Measurements from ENCODE around the gene KRT6A.
"Not testable (repeated sequence)": the region's sequence is repeated elsewhere in the genome, so short reads cannot be mapped to it uniquely, and the experiment has no call there.

KRT6A gene

GRCh38 chr12:52464897-52465296, 28.2 kb downstream of the KRT6A start:
- no peak for DNase-seq (ENCODE audit: low read depth, low spot score)

GRCh38 chr12:52461693-52462092, 31.4 kb downstream of the KRT6A start:
- DNase-seq (ENCODE audit: low read depth, low spot score) = no peak

- DNase-seq (ENCODE audit: low read depth, low spot score) = no peak
Measured at GRCh38 chr12:52458861-52459260, 34.2 kb downstream of the KRT6A start.

- DNase-seq (ENCODE audit: low read depth, low spot score) = no peak
Measured at GRCh38 chr12:52455821-52456220, 37.2 kb downstream of the KRT6A start.

- no peak for DNase-seq (ENCODE audit: low read depth, low spot score)
Measured at GRCh38 chr12:52454411-52455201, 38.5 kb downstream of the KRT6A start.

GRCh38 chr12:52452101-52452500, 41.0 kb downstream of the KRT6A start, which contains the start of gene KRT6B:
Gene KRT6B, minus strand, starts transcription at chr12:52452146. Its CDS starts 68 bp downstream, at chr12:52452078.
- no peak for DNase-seq (ENCODE audit: low read depth, low spot score)

- DNase-seq (ENCODE audit: low read depth, low spot score) = no peak
Measured at GRCh38 chr12:52448228-52448627, 44.8 kb downstream of the KRT6A start.

- DNase-seq (ENCODE audit: low read depth, low spot score) = not testable (repeated sequence)
Measured at GRCh38 chr12:52447196-52447595, 45.9 kb downstream of the KRT6A start.

GRCh38 chr12:52446367-52447045, 46.6 kb downstream of the KRT6A start:
- DNase-seq (ENCODE audit: low read depth, low spot score) = no peak

GRCh38 chr12:52445876-52446275, 47.2 kb downstream of the KRT6A start:
- DNase-seq (ENCODE audit: low read depth, low spot score) = no peak

GRCh38 chr12:52444647-52445595, 48.1 kb downstream of the KRT6A start:
- no peak for DNase-seq (ENCODE audit: low read depth, low spot score)

- DNase-seq (ENCODE audit: low read depth, low spot score) = no peak
Measured at GRCh38 chr12:52443966-52444365, 49.1 kb downstream of the KRT6A start.

GRCh38 chr12:52442600-52443061, 50.4 kb downstream of the KRT6A start:
- DNase-seq (ENCODE audit: low read depth, low spot score) = peak; percentile 64

- no peak for DNase-seq (ENCODE audit: low read depth, low spot score)
Measured at GRCh38 chr12:52441320-52441911, 51.6 kb downstream of the KRT6A start.

- DNase-seq (ENCODE audit: low read depth, low spot score) = no peak
Measured at GRCh38 chr12:52440821-52441319, 52.2 kb downstream of the KRT6A start.

GRCh38 chr12:52439845-52440244, 53.2 kb downstream of the KRT6A start:
- DNase-seq (ENCODE audit: low read depth, low spot score) = no peak

- no peak for DNase-seq (ENCODE audit: low read depth, low spot score)
Measured at GRCh38 chr12:52439420-52439819, 53.6 kb downstream of the KRT6A start.

GRCh38 chr12:52438305-52439301, 54.5 kb downstream of the KRT6A start:
- DNase-seq (ENCODE audit: low read depth, low spot score) = no peak

- no peak for DNase-seq (ENCODE audit: low read depth, low spot score)
Measured at GRCh38 chr12:52437508-52437907, 55.5 kb downstream of the KRT6A start.

All from iPS DF 19.7 (cell line).